Measurements from ENCODE around the gene ANAPC13.

The ANAPC13 gene

DNA sequence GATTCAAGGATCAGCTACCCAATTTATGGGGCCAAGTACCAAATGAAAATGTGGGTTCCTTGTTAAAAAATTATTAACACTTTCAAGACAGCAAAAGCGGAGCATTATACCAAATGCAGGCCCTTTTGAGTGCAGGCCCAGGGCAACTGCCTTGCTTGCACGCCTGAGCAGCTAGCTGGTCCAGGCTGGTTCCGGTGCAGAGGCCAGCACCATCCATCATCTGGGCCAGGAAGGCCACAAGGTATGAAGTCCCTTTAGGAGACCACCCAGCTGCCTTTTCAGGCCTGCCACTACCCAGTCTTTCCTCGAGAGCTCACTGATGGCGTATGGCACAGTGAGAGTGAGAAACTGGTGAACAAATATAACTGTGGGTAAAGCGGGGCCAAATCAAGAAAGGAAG lies 13.0 kb downstream of the ANAPC13 start:
- no peak for DNase-seq (ENCODE audit: extremely low spot score)
- ChIA-PET POLR2A (no interaction called here), CTCF (interaction anchor here (0.9 to 9.6 kb wide), 17 partner anchors 8 to 1746 kb away, joined by 3 to 154 read pairs (median 6); partner anchors contain the start of genes ANAPC13 and CEP63)
- TF ChIP-seq, protein P1, sequence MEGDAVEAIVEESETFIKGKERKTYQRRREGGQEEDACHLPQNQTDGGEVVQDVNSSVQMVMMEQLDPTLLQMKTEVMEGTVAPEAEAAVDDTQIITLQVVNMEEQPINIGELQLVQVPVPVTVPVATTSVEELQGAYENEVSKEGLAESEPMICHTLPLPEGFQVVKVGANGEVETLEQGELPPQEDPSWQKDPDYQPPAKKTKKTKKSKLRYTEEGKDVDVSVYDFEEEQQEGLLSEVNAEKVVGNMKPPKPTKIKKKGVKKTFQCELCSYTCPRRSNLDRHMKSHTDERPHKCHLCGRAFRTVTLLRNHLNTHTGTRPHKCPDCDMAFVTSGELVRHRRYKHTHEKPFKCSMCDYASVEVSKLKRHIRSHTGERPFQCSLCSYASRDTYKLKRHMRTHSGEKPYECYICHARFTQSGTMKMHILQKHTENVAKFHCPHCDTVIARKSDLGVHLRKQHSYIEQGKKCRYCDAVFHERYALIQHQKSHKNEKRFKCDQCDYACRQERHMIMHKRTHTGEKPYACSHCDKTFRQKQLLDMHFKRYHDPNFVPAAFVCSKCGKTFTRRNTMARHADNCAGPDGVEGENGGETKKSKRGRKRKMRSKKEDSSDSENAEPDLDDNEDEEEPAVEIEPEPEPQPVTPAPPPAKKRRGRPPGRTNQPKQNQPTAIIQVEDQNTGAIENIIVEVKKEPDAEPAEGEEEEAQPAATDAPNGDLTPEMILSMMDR (IDR thresholded peaks at IDR 0.05; ENCODE audit: control extremely low read depth, extremely low read depth, low read depth, missing control alignments): no peak

DNA sequence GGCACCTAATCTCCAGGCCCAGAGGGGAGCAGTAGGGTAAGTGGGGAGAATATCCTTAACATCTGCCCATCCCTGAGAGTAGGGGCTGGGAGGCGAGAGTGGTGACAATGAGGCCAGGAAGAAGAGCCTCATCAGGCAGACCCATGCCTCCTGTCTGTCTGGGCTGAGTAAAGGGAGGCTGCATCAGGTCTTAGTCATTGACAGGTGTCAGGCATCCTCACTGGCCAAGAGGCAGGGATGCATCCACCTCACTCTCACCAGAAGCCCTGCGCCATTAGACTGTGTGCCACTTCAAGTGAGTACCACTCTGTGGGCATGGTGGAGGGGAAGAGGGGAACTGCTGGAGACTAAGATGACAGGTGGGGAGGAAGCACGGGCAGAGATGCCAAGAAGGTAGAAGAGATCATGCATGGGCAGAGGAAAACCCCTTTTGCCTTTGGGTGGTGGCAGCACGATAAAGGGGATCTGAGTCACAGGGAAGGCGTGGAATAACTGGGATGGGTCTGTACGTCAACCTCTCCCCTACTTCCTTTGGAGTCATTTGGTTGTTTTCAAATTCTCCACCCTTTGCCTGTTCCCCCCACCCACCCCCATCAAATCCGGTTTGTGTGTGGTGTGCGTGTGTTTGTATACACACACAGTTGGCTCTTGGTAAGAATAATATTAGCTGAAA lies 14.1 kb downstream of the ANAPC13 start:
- TF ChIP-seq, protein P1 (IDR thresholded peaks at IDR 0.05; ENCODE audit: control extremely low read depth, extremely low read depth, low read depth, missing control alignments): no peak
- ChIA-PET POLR2A (no interaction called here), CTCF (interaction anchor here (0.6 to 9.6 kb wide), 8 partner anchors 11 to 274 kb away, joined by 3 to 154 read pairs (median 20); partner anchors contain the start of genes ANAPC13 and CEP63)
- no peak for DNase-seq (ENCODE audit: extremely low spot score)

DNA sequence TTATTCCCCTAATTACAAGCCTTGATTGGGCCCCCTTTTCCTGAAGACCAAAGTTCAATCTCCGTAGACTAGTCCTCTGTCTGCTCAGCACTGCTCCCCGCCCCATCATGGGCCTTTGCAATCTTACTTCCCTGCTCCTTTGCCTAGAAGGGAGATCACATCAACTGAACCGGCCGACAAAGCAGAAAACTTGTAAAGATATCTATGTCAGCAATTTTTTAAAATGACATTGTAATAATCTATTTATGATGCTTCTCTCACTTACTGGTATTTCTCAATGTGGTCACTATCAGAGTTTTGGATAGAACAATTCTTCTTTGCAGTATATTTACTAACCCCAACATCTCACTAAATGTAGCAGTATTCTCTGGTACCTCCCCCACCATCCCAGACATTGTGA lies 17.3 kb downstream of the ANAPC13 start:
- ChIA-PET CTCF (interaction anchor here (1.2 to 2.5 kb wide), 2 partner anchors 8 to 161 kb away, joined by 3 to 9 read pairs; no protein-coding TSS in a partner anchor), POLR2A (no interaction called here)
- TF ChIP-seq, protein P1 (IDR thresholded peaks at IDR 0.05; ENCODE audit: control extremely low read depth, extremely low read depth, low read depth, missing control alignments): no peak
- no peak for DNase-seq (ENCODE audit: extremely low spot score)

DNA sequence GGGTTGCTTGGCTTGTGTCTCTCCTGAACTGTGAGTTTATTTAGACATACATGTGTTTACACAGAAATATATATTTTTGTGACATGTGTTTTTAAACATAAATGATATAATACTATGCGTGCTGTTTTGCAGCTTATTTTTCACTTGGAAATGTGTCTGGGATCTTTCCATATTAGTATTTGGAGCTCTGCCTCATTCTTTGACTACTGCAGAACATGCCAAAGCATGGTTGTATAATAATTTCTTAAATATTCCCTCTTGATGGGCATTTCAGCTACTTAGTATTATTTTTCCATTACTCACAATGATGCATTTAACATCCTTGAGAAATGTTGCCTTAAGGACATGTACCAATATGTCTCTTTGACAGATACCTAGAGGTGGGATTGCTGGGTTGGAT lies 19.5 kb downstream of the ANAPC13 start:
- DNase-seq (ENCODE audit: extremely low spot score): no peak
- CTCF ChIA-PET: interaction anchor here (1.1 to 2.5 kb wide), 3 partner anchors 10 to 20 kb away, joined by 3 to 9 read pairs (median 3); no protein-coding TSS in a partner anchor
- POLR2A ChIA-PET: no interaction called here
- TF ChIP-seq, protein P1 (IDR thresholded peaks at IDR 0.05; ENCODE audit: control extremely low read depth, extremely low read depth, low read depth, missing control alignments): no peak

DNA sequence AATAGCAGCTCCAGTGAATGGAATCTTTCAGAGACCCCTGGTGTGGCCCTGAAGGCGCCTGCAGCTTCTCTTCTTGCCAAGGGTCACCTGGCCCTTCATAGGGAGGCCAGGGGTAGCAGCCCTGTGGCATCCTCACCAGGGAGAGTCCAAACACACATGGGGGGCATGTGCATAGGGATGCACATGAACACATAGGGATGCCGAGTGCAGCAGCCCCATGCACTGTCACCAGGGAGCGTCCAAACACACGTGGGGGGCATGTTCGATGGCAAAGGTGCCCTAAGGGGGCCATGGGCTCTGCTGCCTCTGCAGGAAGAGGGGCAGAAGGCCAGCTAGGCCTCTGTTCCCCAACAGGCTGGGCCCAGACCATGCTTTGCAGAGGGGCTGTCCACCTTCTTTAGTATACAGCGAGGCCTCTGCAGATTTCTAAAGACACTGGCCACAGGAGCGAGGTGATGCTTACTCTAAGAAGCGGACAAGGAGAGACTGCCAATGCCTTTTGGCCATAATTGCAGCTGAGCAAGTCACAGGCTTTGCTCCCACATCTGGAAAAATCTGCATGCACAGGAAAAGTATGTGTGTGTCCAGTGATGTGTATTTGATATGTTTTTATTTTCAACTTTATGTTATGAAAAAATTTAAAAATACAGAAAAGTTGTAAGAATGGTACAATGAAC lies 21.0 kb downstream of the ANAPC13 start:
- TF ChIP-seq, protein P1 (IDR thresholded peaks at IDR 0.05; ENCODE audit: control extremely low read depth, extremely low read depth, low read depth, missing control alignments): no peak
- ChIA-PET CTCF (interaction anchor here (1.0 to 2.1 kb wide), 3 partner anchors 9 to 12 kb away, joined by 3 to 4 read pairs (median 3); no protein-coding TSS in a partner anchor), POLR2A (no interaction called here)
- no peak for DNase-seq (ENCODE audit: extremely low spot score)

DNA sequence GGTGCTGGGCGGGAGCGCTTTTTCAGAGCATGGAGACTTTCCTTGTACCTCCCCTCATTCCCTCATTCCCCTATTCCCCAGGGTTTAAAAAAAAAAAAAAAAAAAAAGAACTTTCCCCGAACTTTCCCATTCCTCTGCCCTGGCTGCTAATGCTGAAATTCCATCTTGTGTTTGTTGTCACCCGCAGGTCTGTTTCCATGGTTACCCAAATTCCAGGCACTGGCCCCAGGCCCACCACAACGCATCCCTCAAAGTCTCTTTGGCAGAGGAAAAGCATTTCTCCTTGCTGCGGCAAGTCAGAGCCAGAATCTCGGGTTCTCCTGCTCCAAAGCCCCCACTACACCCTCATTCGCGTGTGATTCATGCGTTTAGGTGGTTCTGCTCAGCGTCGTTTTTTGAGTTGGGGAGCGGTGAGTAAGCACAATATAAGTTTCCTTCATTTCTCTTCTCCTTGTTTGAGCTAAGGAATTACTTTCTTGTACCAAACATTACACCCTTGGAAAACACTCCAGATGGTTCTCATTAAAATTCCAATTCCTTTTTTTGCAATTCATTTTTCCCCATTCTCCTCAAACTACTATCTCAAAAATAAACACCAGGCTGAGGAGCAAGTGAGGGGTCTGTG lies 21.6 kb downstream of the ANAPC13 start:
- no peak for DNase-seq (ENCODE audit: extremely low spot score)
- TF ChIP-seq, protein P1 (IDR thresholded peaks at IDR 0.05; ENCODE audit: control extremely low read depth, extremely low read depth, low read depth, missing control alignments): no peak
- ChIA-PET POLR2A (no interaction called here), CTCF (interaction anchor here (1.0 to 2.1 kb wide), 3 partner anchors 9 to 11 kb away, joined by 3 to 4 read pairs (median 3); no protein-coding TSS in a partner anchor)
